Mesodermal cell (in vitro differentiated cells): ENCODE measurements around the gene PRDM12.

Experiments
- H3K27ac ChIP-seq: 2 replicates; pipeline ENCODE4 v1.7.0; 2013; ENCODE audit warnings: mild to moderate bottlenecking, low read depth, low read length, moderate library complexity; ENCODE audit not compliant: severe bottlenecking
- H3K36me3 ChIP-seq: 2 replicates; pipeline ENCODE4 v1.7.1; 2013; ENCODE audit warnings: mild to moderate bottlenecking, low read length, moderate library complexity; ENCODE audit not compliant: control insufficient read depth, insufficient read depth
- H3K4me1 ChIP-seq: one replicate; pipeline ENCODE4 v1.7.1; 2013; ENCODE audit warnings: mild to moderate bottlenecking, low read length; ENCODE audit not compliant: insufficient read depth, control insufficient read depth, poor library complexity, severe bottlenecking
- H3K4me3 ChIP-seq: 2 replicates; pipeline ENCODE4 v1.7.0; 2013; ENCODE audit warnings: low read length, control low read depth, mild to moderate bottlenecking; ENCODE audit not compliant: insufficient read depth, poor library complexity, severe bottlenecking; ENCODE audit errors: extremely low read depth
- H3K9me3 ChIP-seq: 2 replicates; pipeline ENCODE4 v1.7.1; 2013; ENCODE audit warnings: mild to moderate bottlenecking, low read length, moderate library complexity; ENCODE audit not compliant: control insufficient read depth
- WGBS, 2 experiments: methylation state at CpG; one replicate each; pipeline ENCODE4 v1.1.5; 2013; ENCODE audit warnings: missing lambda C conversion rate in 2 of 2; ENCODE audit not compliant: insufficient coverage in 2 of 2; 5-methylcytosine and 5-hydroxymethylcytosine counted together

The PRDM12 gene

DNA sequence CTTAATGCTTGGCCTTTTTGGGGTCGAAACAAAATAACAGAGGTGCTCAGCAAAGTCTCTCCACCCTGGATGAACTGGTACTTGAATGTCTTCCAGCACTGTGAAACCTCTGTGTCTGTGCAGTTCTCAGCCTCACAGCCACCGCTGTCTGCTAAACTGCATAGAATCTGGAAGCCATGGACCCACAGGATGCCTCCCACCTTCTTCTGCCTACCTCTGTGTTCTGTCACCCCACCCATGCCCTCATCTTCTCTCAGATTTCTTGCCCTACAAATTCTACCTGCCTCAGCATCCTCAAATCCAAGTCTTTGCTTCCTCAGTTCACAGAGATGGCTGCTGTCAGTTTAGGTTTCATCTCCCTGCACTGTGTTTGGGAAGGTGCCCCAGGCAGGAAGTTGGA is 64.8 kb downstream of the PRDM12 start:
- H3K4me1 ChIP-seq = peaks cover 6% of the 10 kb centered on the region
- H3K36me3 ChIP-seq = no peaks in the 10 kb centered on the region
- H3K9me3 ChIP-seq = no peaks in the 10 kb centered on the region
- H3K4me3 ChIP-seq = no peak overlapping the region
- H3K27ac ChIP-seq = no peak overlapping the region
- 89 to 100% methylated on average over 2 of the region's 2 CpGs for WGBS, 2 experiments

DNA sequence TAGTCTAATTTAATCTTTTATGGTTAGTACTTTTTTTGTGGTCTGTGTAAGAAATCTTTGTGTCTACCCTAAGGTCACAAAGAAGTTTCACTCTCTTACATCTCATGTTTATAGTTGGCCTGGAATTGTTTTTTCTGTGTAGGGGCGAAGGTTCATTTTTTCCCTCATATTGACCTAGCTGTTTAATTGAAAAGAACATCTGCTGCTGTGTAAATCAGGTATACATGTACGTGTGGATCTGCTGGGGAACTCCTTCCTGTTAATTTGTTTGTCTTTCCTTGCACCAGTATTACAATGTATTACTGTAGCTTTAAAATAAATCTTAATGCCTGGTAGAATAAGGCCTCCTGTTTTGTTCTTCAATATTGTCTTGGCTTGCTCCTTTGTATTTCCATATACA is 67.0 kb downstream of the PRDM12 start:
- H3K4me3 ChIP-seq = no peak overlapping the region
- WGBS, 2 experiments = no CpG with 5 or more reads among the region's 2 CpGs

DNA sequence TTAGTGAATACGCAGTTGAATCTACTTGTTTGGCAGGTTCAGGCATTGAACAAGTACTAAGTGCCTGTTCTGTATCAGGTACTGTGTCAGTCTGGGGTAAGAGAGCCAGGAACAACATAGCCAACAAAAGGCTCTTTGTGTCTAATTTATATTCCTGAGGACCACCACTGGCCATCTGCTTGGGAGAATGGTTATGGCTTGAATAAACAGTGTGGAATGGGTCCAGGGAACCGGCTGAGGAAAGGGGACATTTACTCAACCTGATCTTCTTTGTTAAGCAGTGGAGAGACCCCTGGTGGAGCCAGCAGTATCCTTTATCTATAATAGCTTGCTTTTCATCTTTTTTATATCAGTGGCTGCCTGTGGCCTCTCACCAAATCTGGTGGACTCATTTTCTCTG is 67.7 kb downstream of the PRDM12 start:
- Histone ChIP-seq H3K36me3 (no peaks in the 10 kb centered on the region), H3K4me1 (peaks cover 6% of the 10 kb centered on the region), H3K27ac (no peak overlapping the region), H3K4me3 (no peak overlapping the region), H3K9me3 (no peaks in the 10 kb centered on the region)
- 0 to 91% methylated on average over 1 of the region's 2 CpGs for WGBS, 2 experiments

More for the DNA sequence above, 67.0 kb downstream of the PRDM12 start:
- Histone ChIP-seq H3K36me3 (no peaks in the 10 kb centered on the region), H3K4me1 (peaks cover 6% of the 10 kb centered on the region), H3K27ac (no peak overlapping the region), H3K9me3 (no peaks in the 10 kb centered on the region)
